CD4-positive, alpha-beta T cell treated with Interleukin-1 beta for 1 hour (primary cell): ENCODE measurements around the gene MCM7.

Experiments
- DNase-seq, 2 donors: peaks; one replicate each; pipeline ENCODE4 v3.0.0-alpha.2; 2020 to 2022

Gene MCM7

DNA sequence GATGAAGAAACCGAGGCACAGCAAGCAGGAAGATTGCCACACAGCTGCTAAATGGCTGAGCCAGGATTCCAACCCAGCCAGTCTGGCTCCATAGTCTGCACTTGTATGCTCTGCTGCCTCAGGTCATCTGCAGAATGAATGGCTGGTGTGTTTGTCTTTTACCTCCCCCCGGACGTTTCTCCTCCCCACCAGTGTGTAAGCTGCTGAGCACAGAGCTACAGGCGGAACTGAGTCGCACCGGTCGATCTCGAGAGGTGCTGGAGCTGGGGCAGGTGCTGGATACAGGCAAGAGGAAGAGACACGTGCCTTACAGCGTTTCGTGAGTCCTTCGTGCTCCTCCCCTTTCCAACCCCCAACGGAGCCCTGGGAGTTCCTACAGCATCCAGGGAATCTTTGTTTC lies 20.9 kb upstream of the MCM7 start:
- no peak for DNase-seq

DNA sequence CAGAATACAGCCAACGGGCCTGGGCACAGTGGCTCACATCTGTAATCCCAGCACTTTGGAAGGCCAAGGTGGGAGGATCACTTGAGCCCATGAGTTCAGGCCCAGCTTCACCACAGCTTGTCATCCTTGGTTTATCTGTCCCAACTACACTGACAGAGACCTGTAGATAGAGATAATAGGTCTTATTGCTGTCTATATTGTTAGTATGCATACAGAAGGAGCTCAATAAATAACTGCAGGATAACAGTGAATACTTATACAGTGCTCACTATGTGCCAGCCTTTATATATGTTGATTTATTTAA lies 19.5 kb upstream of the MCM7 start:
- DNase-seq, result peak in 1 of 2 donors; percentile 13

DNA sequence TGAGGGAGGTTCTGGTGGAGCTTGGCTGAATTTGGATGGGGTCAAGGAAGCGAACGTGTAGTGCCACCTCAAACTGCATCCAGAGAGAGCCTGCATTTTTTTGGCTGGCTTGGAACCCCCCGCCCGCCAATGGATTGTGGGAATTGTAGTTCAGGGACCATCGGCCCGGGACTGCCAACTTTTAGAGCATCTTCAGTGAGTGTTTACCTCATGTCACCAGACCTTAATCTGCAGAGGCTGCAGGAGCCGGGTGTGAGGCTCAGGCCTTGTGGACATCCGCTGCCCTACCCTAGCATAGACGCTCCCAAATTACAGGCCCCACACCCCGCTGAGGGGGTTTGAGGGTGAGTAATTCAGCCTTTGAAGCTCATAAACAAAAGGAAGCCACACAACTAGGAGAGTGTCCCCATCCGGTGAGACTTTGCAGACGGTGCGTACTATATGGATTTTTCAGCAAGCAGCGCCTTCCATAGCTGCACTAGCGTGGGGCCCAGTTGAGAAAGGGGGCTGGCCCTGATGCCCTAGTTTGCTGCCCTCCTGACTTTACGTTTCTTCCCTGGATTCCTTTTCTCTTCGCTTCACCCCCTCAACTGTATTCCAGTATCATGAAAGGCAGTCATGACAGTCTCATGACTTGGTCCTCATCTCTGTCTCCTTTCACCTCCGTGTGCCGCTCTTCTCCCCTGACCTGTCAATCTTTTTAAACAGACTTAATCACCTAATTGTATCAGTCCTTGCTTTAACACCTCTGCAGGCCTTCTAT lies 19.0 kb upstream of the MCM7 start:
- peak; percentile 62 to 77 for DNase-seq

DNA sequence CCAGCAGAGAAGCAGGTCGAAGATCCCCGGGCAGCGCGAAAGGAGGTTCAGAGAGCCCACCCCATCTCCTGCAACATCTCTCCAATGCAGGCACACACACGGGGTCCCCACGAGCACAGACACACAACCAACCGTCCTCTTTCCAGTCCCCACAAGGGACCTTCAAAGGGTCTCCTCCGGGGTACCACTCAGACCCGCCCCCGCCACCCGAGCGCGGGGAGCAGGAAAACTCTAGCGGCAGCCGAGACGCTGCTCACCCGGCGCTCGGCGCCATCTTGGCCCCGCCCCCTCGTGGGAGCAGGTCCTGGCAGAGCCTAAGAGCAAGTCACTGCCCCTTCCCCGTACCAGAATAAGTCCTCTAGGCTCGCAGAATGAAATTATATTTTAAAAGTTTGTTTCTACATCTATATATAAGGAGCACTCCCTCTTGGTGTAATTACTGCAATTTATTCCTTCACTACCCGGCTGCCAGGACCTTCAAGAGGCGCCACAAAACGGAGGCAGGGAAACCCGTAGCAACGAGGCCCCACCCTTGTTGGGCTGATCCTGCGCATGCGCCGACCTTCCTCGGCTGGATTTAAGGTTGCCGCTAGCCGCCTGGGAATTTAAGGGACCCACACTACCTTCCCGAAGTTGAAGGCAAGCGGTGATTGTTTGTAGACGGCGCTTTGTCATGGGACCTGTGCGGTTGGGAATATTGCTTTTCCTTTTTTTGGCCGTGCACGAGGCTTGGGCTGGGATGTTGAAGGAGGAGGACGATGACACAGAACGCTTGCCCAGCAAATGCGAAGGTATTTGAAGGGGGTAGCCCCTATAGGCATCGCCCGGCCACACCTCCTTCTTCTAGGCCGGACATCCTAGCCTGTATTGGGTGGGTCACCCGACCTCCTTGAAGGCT lies 18.1 kb upstream of the MCM7 start, which contains the start of the genes CNPY4 and TAF6:
Gene CNPY4 (plus strand): TSS at position 563 of the 898 bp plus-strand sequence. CDS start 111 bp downstream, at position 674.
Gene TAF6 (minus strand): TSS at position 287 of the 898 bp plus-strand sequence. CDS start 5,149 bp downstream, outside the sequence.
- DNase-seq, result peak; percentile 93 to 95

DNA sequence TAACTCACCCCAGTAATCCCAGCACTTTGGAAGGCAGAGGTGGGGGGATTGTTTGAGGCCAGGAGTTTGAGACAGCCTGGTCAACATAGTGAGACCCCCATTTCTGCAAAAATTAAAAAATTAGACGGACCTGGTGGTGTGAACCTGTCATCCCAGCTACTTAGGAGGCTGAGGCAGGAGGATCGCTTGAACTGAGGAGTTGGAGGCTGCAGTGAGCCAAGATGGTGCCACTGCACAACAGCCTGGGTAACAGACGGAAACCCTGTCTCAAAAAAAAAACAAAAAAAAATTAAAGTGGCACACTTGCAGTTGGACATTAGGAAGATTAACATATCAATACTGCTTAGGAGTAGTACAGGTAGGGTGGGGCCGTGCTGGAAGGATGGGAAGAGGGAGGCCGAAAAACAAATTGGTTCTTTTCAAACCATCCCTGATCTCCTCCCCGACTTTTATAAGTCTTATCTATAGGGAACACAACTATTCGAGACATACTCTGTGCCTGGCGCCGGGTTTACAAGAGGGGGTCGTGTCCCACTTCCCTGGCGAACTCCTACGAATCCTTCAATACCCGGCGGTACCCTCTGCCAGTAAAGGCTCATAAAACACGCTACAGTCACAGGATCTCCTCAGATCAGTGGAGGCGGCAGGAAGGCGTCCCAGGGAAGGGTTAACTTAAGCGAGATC lies 17.3 kb upstream of the MCM7 start:
- DNase-seq, result no peak

DNA sequence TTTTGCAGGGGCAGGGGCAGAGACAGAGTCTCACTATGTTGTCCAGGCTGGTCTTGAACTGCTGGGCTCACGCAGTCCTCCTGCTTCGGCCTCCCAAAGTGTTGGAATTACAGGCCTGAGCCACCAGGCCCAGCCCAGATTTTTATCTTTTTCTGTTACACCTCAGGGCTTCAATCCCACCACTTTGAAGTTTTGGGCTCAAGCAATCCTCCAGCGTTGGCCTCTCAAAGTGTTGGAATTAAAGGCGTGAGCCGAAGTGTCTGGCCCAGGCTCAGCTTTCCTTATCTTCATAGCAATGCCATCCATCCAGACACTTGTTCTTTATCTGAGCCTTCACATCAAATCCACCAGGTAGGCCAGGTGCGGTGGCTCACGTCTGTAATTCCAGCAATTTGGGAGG lies 13.8 kb upstream of the MCM7 start:
- DNase-seq, result no peak

DNA sequence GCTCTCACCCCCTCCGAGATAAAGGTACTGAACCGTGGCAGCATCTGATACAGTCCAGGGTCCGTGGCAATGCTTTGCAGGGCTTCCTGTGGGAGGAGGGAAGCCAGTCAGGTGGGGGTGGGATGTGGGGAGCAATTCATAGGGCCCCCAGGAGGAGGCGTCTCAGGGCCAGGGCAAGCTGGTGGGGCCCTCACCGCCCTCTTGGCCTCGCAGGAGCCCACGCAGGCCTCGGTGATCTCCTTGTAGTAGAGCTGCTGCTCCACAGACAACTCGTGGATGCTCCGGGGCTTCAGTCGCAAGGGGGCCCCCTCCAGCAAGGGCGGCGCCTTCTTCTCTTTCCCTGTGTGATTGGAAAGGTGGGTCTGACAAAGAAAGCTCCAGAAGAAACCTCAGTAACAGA lies 10.7 kb upstream of the MCM7 start:
- no peak for DNase-seq

DNA sequence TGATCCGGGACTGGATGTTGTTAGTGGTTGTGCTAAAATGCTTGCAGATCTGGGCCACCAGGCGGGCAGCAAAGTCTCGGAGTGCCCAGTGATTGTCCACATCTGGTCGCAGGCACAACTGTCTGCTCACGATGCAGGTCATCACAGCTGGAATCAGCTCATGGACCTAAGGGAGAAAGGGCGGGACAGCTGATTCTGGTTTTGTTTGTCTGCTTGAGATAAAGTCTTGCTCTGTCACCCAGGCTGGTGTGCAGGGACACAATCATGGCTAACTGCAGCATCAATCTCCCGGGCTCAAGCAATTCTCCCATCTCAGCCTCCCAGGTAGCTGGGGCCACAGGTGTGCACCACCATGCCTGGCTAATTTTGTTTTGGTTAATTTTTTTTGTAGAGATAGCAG lies 10.0 kb upstream of the MCM7 start:
- no peak for DNase-seq

DNA sequence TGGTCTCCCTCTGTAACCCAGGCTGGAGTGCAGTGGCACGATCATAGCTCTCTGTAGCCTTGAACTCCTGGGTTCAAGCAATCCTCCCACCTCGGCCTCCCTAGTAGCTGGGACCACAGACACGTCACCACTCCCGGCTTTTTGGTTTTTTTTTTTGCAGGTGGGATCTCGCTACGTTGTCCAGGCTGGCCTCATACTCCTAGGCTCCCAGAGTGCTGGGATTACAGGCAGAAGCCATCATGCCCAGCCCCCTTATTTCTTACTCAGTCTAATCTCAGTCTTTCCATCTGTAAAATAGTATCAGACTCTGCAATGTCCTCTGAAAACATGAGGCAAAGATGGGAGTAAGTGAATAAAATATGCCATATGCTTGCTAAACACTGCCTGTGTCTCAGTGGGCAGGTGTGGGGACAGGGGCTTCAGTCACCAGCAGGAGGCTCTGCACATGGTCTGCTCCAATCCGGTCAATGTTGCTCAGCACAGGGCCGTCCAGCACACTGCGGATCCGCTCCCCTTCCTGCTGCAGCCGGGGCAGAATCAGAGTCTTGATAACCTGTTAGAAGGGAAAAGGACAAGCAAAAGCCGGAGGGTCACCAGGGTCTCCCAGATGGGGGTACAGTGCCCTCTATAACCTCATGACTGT lies 8.4 kb upstream of the MCM7 start:
- DNase-seq, result no peak

DNA sequence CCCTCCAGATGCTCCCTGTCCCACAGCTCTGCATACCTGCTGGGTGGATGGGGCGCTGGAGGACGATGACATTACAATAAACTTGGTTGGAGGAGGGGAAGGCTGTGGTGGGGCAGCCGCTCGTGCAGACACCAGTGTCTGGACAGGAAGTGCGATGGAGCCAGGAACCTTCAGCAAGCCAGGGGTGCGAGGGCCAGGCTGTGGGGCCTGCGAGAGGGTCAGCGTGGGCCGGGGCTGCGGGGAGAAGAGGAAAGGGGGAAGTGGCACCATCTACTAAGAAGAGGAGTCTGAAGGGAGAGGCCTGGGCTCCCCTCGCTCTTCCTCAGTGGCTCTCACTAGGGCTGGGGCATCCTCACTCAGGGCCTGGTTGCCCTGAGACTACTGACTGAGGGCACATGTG lies 6.7 kb upstream of the MCM7 start:
- DNase-seq, result no peak

DNA sequence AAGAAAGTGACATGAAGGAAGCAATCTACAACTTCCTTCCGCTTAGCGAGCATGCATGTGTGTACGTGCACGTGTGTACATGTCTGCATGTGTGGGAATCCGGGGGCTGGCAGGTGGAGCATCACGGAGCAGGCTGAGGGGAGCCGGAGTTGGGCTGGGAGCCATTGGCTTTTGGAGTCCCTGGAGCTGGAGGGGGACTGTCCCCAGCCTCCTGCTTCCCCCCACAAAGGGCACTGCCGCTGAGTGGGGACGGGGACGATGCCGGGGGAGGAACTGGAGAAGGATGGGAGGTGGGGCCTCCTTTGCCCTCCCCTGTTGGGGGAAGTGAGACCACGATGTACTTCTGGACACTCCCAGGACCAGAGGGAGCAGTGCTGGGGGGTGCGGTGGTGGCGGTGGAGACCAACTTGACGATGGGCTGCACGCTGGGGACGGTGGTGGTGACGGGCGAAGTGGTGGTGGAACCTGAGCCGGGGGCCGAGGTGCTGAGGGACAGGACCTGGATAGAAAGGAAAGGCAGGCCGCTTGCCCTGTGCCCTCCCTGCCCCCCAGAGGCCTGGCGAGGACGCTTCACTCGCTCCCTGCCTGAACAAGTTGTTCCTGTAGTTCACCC lies 6.0 kb upstream of the MCM7 start:
- DNase-seq, result no peak

DNA sequence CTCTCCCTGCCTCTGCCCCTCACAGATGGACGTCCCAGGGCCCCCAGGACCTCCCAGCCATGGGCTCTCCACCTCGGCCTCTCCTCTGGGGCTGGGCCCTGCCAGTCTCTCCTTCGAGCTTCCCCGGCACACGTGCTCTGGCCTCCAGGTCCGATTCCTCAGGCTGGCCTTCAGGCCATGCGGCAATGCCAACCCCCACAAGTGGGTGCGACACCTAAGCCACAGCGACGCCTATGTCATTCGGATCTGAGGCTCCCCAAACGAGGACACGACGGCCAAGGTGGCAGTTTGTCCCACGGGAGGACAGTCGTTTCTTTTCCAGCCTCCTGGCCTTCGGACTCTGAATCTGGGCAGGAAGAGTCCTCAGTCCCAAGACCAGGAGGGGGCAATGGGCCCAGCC lies 5.4 kb upstream of the MCM7 start:
- no peak for DNase-seq

DNA sequence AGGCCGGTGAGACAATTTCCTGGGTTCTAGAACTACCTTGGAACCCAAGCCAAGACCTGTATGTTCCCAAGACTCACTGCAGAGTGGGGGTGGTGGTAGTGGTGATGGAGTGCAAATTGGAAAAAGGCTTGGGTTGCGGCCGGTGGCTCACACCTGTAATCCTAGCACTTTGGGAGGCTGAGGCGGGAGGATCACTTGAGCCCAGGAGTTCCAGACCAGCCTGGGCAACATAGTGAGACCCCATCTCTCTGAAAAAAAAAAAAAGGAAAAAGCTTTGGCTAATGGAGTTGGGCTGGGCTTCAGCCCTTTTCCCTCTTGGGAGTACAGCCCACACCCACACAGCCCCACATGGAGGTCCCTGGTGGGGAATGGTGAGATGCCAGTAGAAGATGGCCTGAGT lies 4.3 kb upstream of the MCM7 start:
- DNase-seq, result no peak

DNA sequence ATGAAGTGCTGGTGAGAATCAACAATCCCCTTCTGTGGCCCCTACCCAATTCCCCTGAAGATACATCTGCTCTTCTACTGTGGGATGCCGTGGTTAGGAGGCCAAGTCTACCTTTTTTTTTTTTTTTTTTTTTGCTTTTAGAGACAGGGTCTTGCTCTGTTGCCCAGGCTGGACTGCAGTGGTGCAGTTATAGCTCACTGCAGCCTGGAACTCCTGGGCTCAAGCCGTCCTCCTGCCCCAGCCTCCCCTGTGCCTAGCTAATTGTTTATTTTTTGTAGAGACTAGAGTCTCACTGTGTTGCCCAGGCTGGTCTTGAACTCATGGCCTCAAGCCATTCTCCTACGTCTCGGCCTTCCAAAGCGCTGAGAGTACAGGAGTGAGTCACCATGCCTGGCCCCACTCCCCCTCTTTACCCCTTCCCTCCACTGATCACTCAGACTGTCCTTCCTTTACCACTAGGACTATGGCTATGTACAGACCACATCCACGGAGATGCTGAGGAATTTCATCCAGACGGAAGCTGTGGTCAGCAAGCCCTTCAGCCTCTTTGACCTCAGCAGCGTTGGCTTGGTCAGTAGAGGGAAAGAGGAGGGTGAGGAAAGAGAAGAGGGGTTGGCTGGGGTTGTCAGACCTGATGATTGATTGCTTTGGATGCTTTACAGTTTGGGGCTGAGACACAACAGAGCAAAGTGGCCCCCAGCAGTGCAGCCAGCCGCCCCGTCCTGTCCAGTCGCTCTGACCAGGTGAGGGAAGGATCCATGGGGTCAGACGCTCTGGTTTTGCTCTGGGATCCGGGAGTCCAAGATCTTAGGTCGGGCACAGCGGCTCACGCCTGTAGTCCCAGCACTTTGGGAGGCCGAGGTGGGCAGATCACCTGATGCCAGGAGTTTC lies 2.0 kb upstream of the MCM7 start:
- DNase-seq, result no peak

DNA sequence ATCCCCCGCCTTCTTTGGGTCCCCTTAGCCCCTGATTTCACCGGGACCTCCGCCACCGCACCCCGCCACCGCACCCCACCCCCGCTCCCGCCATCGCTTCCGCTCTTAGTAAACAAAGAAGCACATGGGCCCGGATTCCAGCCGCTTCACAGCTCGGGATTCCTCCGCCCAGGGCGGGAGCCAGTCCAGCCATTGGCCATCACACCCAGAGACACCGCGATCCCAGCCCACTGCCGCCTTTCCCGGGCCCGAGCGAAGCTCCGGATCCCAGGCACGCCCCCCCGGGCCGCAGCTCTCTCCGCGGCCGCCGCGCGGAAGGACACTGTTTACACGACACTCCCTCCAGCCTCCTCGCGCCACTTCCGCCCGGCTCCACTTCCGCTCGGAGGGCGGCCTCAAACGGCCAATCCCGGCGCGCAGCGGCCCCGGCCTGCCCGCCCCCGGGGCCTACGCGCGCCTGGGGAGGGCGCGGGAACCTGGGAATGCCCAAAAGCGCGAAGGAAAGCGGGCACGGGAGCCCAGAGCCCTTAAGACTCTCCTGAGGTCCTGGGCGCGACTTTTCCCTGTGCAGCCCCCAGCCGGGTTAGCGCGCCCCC lies 679 bp downstream of the MCM7 start:
- peak; percentile 85 to 88 for DNase-seq

DNA sequence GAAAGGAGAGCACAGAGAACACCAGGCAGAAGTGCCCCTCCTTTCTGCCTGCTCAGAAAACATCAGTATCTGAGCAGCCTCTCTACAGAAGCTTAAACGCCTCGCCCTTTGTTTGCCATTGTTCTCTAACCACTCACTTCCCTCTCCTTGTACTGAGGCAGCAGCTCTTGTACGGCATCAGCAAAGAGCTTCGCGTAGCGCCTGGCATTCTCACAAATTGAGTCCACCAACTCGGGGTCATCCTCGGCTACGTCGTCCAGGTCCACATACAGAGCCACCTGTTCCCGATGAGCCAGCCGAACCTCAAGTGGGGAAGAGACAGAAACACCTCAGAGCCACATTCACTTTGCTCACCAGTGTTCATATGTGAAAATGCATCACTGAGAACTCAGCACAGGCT lies 1.7 kb downstream of the MCM7 start:
- no peak for DNase-seq

DNA sequence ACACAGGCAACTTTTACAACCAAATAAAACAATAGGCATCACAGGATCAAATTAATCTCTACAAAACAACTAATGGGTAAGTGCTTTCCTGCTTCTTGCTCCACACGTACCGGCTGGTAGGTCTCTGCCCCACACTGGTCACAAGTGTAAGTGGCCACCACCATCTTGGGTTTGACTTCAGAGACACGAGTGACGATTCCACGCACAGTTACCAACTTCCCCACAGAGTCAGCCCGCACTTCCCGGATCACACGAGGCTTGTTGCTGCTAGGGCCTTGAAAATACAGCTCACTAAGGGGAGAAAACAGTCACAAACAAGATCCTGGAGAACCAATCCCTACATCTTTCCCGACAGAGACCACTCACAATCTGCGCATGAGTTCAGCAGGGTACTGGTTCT lies 2.3 kb downstream of the MCM7 start:
- DNase-seq, result no peak

DNA sequence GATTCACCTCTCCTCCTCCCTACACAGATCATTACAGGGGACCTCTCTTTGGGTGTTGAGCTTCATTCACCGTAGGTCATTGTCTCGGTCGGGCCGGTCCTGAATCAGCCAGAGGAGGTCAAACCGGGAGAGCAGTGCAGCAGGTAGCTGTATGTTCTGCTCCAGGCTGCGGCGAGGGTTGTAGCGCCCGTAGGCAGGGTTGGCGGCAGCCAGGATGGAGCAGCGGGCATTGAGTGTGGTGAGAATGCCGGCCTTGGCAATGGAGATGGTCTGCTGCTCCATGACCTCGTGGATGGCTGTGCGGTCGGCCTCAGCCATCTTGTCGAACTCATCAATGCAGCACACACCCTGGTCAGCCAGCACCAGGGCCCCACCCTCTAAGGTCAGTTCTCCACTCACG lies 5.5 kb downstream of the MCM7 start:
- no peak for DNase-seq

DNA sequence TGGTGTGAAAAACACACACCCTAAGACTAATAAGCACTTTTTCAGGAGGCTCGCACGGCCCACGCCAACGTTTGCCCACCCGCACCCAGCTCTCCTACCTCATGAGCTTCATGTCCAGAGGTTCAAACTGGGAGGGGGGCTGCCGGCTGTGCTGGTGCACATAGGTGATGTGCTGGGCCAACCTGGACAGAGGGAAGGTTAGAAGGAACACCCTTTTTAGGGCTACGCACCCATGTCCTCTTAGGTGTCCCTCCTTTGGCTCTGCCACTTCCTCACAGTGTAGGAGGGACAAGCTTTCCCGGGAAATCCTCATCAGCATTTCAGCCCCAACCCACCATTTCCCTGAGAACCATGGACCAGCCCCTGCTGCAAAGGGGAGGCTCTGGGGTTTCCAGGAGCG lies 5.9 kb downstream of the MCM7 start:
- no peak for DNase-seq

DNA sequence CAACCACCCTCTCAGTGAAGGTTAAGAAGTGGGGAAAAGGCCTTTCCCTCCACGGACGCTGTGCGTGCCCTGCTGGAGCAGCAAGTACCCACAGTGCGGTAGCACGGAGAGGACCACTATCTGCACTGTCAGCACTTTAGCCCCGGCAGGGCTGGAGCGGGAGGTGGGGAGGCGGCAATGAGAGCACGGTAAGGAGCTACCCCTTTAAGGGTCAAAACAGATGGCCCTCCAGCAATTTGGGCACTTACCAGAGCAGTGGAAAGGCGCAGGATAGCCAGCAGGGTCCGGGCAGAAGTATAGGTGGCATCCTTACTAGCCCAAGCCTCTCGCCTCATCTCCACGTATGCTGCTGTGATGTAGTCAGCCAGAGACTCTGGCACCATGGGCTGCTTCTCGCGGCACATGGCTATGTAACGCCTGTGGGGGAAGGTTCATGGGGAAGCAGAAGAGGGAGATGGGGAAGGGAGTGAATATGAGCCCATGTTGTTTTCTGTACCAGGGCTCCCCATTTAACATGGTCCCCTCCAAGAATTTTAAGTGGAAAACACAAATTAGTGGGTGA lies 7.2 kb downstream of the MCM7 start:
- no peak for DNase-seq

DNA sequence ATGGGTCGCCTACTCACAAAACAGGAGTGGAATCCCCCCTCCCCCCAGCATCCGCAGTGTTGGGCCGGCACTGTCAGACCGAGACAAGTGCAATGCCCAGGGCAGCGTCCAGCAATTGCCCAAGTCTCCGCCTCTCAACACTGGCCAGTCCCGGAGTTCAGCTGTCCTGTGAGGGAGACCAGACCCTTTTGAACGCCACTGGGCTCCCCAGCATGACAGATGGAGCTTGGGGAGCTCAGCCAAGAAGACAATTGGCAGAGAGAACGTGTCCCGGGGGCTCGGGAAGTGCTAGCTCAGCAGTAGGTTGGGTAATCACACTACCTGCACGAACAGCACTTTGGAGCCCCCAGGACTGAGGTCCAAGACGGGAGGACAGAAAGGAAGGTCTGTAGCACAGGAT lies 7.7 kb downstream of the MCM7 start:
- no peak for DNase-seq
